ENCODE results near the gene TET1. TPM values are rescaled to one million over a fixed set of nuclear protein-coding genes. Genes with fewer than 3 reads are reported as not detected.

Gene TET1
- total RNA-seq, 4 donors from 2014 or later: 8.5 to 16.4 (median 10.4) TPM

GRCh38 chr10:68560943-68561864 is 1.1 kb downstream of the TET1 start:
- TF ChIP-seq CTCF (IDR thresholded peaks at IDR 0.05; ENCODE audit: low read depth): no peak

GRCh38 chr10:68561865-68562649 is 1.9 kb downstream of the TET1 start:
- TF ChIP-seq CTCF (IDR thresholded peaks at IDR 0.05; ENCODE audit: low read depth): no peak

- no peak for TF ChIP-seq CTCF (IDR thresholded peaks at IDR 0.05; ENCODE audit: low read depth)
Measured at GRCh38 chr10:68562661-68563570, 2.8 kb downstream of the TET1 start.

GRCh38 chr10:68564712-68565111 is 4.6 kb downstream of the TET1 start:
- TF ChIP-seq CTCF (IDR thresholded peaks at IDR 0.05; ENCODE audit: low read depth): no peak

- TF ChIP-seq CTCF (IDR thresholded peaks at IDR 0.05; ENCODE audit: low read depth): no peak
Measured at GRCh38 chr10:68565658-68566057, 5.5 kb downstream of the TET1 start.

GRCh38 chr10:68566351-68566750 is 6.2 kb downstream of the TET1 start:
- TF ChIP-seq CTCF (IDR thresholded peaks at IDR 0.05; ENCODE audit: low read depth): no peak
